Inflammatory macrophage treated with lipopolysaccharide for 4 hours (primary cell): Measurements from ENCODE around the gene ANO2.
"Not testable (repeated sequence)": the region's sequence is repeated elsewhere in the genome, so short reads cannot be mapped to it uniquely, and the experiment has no call there.

Source experiments
- DNase-seq: peaks from one replicate; pipeline ENCODE4 v3.0.0-alpha.2; 2020

ANO2 gene

GRCh38 chr12:5884866-5885265, 60.2 kb downstream of the ANO2 start:
- no peak for DNase-seq

GRCh38 chr12:5884285-5884684, 60.8 kb downstream of the ANO2 start:
- DNase-seq = no peak

GRCh38 chr12:5882511-5883190, 62.4 kb downstream of the ANO2 start:
- DNase-seq = no peak

- DNase-seq = no peak
These were observed 63.4 kb downstream of the ANO2 start for GRCh38 chr12:5881666-5882065.

GRCh38 chr12:5881101-5881606, 63.9 kb downstream of the ANO2 start:
- DNase-seq = no peak

- no peak for DNase-seq
These were observed 69.2 kb downstream of the ANO2 start for GRCh38 chr12:5875851-5876250.

GRCh38 chr12:5874514-5874913, 70.5 kb downstream of the ANO2 start:
- DNase-seq = no peak

GRCh38 chr12:5873281-5873919, 71.7 kb downstream of the ANO2 start:
- no peak for DNase-seq

GRCh38 chr12:5872745-5873144, 72.3 kb downstream of the ANO2 start:
- no peak for DNase-seq

- no peak for DNase-seq
These were observed 73.3 kb downstream of the ANO2 start for GRCh38 chr12:5871741-5872140.

- no peak for DNase-seq
These were observed 74.9 kb downstream of the ANO2 start for GRCh38 chr12:5870183-5870582.

- DNase-seq = no peak
These were observed 76.3 kb downstream of the ANO2 start for GRCh38 chr12:5868625-5869295.

GRCh38 chr12:5865397-5865796, 79.7 kb downstream of the ANO2 start:
- no peak for DNase-seq

- DNase-seq = no peak
These were observed 80.1 kb downstream of the ANO2 start for GRCh38 chr12:5864972-5865371.

- no peak for DNase-seq
These were observed 80.8 kb downstream of the ANO2 start for GRCh38 chr12:5864301-5864700.

GRCh38 chr12:5861416-5861815, 83.6 kb downstream of the ANO2 start:
- no peak for DNase-seq

GRCh38 chr12:5856692-5857091, 88.4 kb downstream of the ANO2 start:
- no peak for DNase-seq

- no peak for DNase-seq
These were observed 98.1 kb downstream of the ANO2 start for GRCh38 chr12:5846950-5847349.

- no peak for DNase-seq
These were observed 104.1 kb downstream of the ANO2 start for GRCh38 chr12:5840944-5841343.

GRCh38 chr12:5830111-5830510, 114.9 kb downstream of the ANO2 start:
- DNase-seq = peak; percentile 0

GRCh38 chr12:5827591-5827990, 117.5 kb downstream of the ANO2 start:
- no peak for DNase-seq

GRCh38 chr12:5825761-5826160, 119.3 kb downstream of the ANO2 start:
- not testable (repeated sequence) for DNase-seq

GRCh38 chr12:5818877-5819276, 126.2 kb downstream of the ANO2 start:
- not testable (repeated sequence) for DNase-seq

- no peak for DNase-seq
These were observed 127.8 kb downstream of the ANO2 start for GRCh38 chr12:5817246-5817645.
